ENCODE measurements around the gene ENTPD3.

ENTPD3 gene

DNA sequence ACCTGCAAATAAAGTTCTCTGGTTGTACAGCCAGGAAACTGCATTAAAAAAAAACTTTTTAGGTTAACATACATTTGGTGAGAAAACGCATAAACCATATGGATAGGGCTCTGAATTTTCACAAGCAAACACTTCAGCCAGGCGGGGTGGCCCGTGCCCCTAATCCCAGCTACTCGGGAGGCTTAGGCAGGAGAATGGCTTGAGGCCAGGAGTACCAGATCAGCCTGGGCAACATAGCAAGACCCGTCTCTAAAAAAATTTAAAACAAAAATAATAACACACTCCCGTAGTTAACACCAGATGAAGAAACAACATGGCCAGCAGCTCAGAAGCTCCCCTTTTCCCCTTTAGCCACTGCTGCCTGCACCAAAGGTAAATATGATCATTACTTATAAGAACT, 66.9 kb downstream of the ENTPD3 start:
- Histone ChIP-seq H3K9me3 (ENCODE audit: insufficient read depth, low read length) (no peaks in the 10 kb centered on the region), H3K9me2 (replicated peaks; ENCODE audit: insufficient read depth, low read length) (no peaks in the 10 kb centered on the region), H4K20me1 (ENCODE audit: low read depth, low read length) (peaks cover 11% of the 10 kb centered on the region), H3K9ac (ENCODE audit: low read length) (peak overlapping the region; percentile 64), H2AFZ (ENCODE audit: low read depth, low read length, severe bottlenecking) (no peak overlapping the region), H3K27me3 (ENCODE audit: low read length) (no peaks in the 10 kb centered on the region), H3K4me2 (ENCODE audit: low read depth, low read length, poor library complexity, severe bottlenecking) (peak overlapping the region; percentile 75), H3F3A (ENCODE audit: insufficient read depth) (peaks cover 6% of the 10 kb centered on the region; the same call in 1 of the 2 replicates), H3K36me3 (ENCODE audit: low read length) (peaks cover 11% of the 10 kb centered on the region), H3K27ac (ENCODE audit: low read depth, low read length) (no peak overlapping the region), H3K4me3 (ENCODE audit: insufficient read depth, low read length, poor library complexity, severe bottlenecking) (peak overlapping the region; percentile 69), H3K79me2 (ENCODE audit: insufficient read depth, low read length) (peaks cover 18% of the 10 kb centered on the region)
- TF ChIP-seq EZH2phosphoT487 (conservative IDR thresholded peaks at IDR 0.05; ENCODE audit: low read length), result no peak
- TF ChIP-seq, protein P1, sequence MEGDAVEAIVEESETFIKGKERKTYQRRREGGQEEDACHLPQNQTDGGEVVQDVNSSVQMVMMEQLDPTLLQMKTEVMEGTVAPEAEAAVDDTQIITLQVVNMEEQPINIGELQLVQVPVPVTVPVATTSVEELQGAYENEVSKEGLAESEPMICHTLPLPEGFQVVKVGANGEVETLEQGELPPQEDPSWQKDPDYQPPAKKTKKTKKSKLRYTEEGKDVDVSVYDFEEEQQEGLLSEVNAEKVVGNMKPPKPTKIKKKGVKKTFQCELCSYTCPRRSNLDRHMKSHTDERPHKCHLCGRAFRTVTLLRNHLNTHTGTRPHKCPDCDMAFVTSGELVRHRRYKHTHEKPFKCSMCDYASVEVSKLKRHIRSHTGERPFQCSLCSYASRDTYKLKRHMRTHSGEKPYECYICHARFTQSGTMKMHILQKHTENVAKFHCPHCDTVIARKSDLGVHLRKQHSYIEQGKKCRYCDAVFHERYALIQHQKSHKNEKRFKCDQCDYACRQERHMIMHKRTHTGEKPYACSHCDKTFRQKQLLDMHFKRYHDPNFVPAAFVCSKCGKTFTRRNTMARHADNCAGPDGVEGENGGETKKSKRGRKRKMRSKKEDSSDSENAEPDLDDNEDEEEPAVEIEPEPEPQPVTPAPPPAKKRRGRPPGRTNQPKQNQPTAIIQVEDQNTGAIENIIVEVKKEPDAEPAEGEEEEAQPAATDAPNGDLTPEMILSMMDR (IDR thresholded peaks at IDR 0.05; ENCODE audit: insufficient read depth, low read length, poor library complexity, severe bottlenecking), result no peak

DNA sequence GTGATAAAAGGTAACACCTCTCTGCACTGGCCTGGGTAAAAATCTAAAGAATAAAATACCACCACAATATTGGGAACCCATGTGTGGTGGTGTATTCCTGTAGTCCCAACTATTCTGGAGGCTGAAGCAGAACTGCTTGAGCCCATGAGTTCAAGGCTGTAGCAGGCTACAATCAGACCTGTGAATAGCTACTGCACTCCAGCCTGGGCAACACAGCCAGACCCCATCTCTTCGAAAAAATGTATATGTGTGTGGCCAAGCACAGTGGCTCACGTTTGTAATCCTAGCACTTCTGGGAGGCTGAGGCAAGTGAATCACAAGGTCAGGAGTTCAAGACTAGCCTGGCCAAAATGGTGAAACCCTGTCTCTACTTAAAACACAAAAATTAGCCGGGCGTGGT, 68.3 kb downstream of the ENTPD3 start:
- H3K4me3 ChIP-seq (ENCODE audit: insufficient read depth, low read length, poor library complexity, severe bottlenecking), result no peak overlapping the region

DNA sequence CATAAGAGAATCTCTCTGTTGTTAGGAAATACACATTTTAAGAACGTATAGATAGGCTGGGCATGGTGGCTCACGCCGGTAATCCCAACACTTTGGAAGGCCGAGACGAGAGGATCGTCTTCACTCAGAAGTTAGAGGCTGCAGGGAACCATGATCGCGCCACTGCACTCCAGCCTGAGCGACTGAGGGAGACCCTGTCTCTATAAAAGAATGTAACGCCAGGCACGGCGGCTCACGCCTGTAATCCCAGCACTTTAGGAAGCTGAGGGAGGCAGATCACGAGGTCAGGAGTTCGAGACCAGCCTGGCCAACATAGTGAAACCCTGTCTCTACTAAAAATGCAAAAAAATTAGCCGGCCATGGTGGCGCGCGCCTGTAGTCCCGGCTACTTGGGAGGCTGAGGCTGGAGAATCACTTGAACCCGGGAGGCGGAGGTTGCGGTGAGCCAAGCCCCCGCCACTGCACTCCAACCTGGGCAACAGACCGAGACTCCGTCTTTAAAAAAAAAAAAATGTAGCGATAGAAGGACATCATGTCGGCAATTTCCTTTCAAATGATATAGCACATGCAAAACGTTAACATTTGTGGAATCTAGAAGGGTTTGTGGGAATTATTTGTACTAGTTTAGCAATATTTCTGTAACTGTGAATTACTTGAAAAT, 69.4 kb downstream of the ENTPD3 start:
- Histone ChIP-seq H2AFZ (ENCODE audit: low read depth, low read length, severe bottlenecking) (peak overlapping the region; percentile 86), H3K27ac (ENCODE audit: low read depth, low read length) (peak overlapping the region; percentile 54), H3F3A (ENCODE audit: insufficient read depth) (peaks cover 13% of the 10 kb centered on the region; the same call in 1 of the 2 replicates), H3K79me2 (ENCODE audit: insufficient read depth, low read length) (peaks cover 32% of the 10 kb centered on the region), H4K20me1 (ENCODE audit: low read depth, low read length) (peaks cover 23% of the 10 kb centered on the region), H3K4me3 (ENCODE audit: insufficient read depth, low read length, poor library complexity, severe bottlenecking) (peak overlapping the region; percentile 73), H3K9ac (ENCODE audit: low read length) (peak overlapping the region; percentile 89), H3K9me2 (replicated peaks; ENCODE audit: insufficient read depth, low read length) (no peaks in the 10 kb centered on the region), H3K9me3 (ENCODE audit: insufficient read depth, low read length) (no peaks in the 10 kb centered on the region), H3K4me2 (ENCODE audit: low read depth, low read length, poor library complexity, severe bottlenecking) (peak overlapping the region; percentile 83), H3K27me3 (ENCODE audit: low read length) (no peaks in the 10 kb centered on the region), H3K36me3 (ENCODE audit: low read length) (peaks cover 28% of the 10 kb centered on the region)
- TF ChIP-seq, protein P1 (IDR thresholded peaks at IDR 0.05; ENCODE audit: insufficient read depth, low read length, poor library complexity, severe bottlenecking), result no peak
- TF ChIP-seq EZH2phosphoT487 (conservative IDR thresholded peaks at IDR 0.05; ENCODE audit: low read length), result no peak

More for the DNA sequence above, 68.3 kb downstream of the ENTPD3 start:
- TF ChIP-seq, protein P1 (IDR thresholded peaks at IDR 0.05; ENCODE audit: insufficient read depth, low read length, poor library complexity, severe bottlenecking), result no peak
- no peak for TF ChIP-seq EZH2phosphoT487 (conservative IDR thresholded peaks at IDR 0.05; ENCODE audit: low read length)
- peaks cover 21% of the 10 kb centered on the region for H4K20me1 ChIP-seq (ENCODE audit: low read depth, low read length)
- no peaks in the 10 kb centered on the region for H3K9me3 ChIP-seq (ENCODE audit: insufficient read depth, low read length)
- H3K4me2 ChIP-seq (ENCODE audit: low read depth, low read length, poor library complexity, severe bottlenecking), result no peak overlapping the region
- no peak overlapping the region for H3K27ac ChIP-seq (ENCODE audit: low read depth, low read length)
- peaks cover 11% of the 10 kb centered on the region; the same call in 1 of the 2 replicates for H3F3A ChIP-seq (ENCODE audit: insufficient read depth)
- peaks cover 30% of the 10 kb centered on the region for H3K79me2 ChIP-seq (ENCODE audit: insufficient read depth, low read length)
- H3K9me2 ChIP-seq (replicated peaks; ENCODE audit: insufficient read depth, low read length), result no peaks in the 10 kb centered on the region
- H2AFZ ChIP-seq (ENCODE audit: low read depth, low read length, severe bottlenecking), result no peak overlapping the region
- H3K36me3 ChIP-seq (ENCODE audit: low read length), result peaks cover 22% of the 10 kb centered on the region
- H3K9ac ChIP-seq (ENCODE audit: low read length), result no peak overlapping the region
- no peaks in the 10 kb centered on the region for H3K27me3 ChIP-seq (ENCODE audit: low read length)
